Brain microvascular endothelial cell (primary cell): Measurements from ENCODE around the gene HOXB6.

ENCODE experiments used
- DNase-seq: peaks from one replicate; pipeline ENCODE4 v3.0.0-alpha.2; 2020
- H3K27ac ChIP-seq: fragments of 250-450 bp; sonication (Bioruptor Pico); 2 replicates; pipeline ENCODE4 v1.5.1; 2020; ENCODE audit warnings: mild to moderate bottlenecking, moderate library complexity
- H3K27me3 ChIP-seq: fragments of 250-450 bp; sonication (Bioruptor Pico); replicated peaks from 2 replicates; pipeline ENCODE4 v1.5.1; 2020; ENCODE audit warnings: mild to moderate bottlenecking
- H3K36me3 ChIP-seq: fragments of 250-450 bp; sonication (Bioruptor Pico); replicated peaks from 2 replicates; pipeline ENCODE4 v1.5.1; 2020; ENCODE audit warnings: mild to moderate bottlenecking
- H3K4me3 ChIP-seq: 2 replicates; pipeline ENCODE4 v1.5.1; 2011; ENCODE audit warnings: low read depth, mild to moderate bottlenecking, control low read depth, low read length, moderate library complexity
- CTCF ChIP-seq: IDR thresholded peaks from 2 replicates; pipeline ENCODE4 v1.5.1; 2011; ENCODE audit warnings: low read depth, mild to moderate bottlenecking, moderate library complexity, low read length, control low read depth, inconsistent platforms; ENCODE audit errors: missing control alignments
- in situ Hi-C: cut with HindIII; loops from 2 replicates; pipeline ENCODE4 v1.10.0; 2017; ENCODE audit warnings: low sequenced_read_pairs, low pct_ligation_motif_present

Gene HOXB6

GRCh38 chr17:48624544-48625494 lies 20.0 kb upstream of the HOXB6 start:
- no peak overlapping the region for H3K27ac ChIP-seq
- no peaks in the 10 kb centered on the region for H3K36me3 ChIP-seq
- no peak for DNase-seq
- no peak overlapping the region for H3K4me3 ChIP-seq
- peaks cover 98% of the 10 kb centered on the region for H3K27me3 ChIP-seq
- in situ Hi-C loops = no loop called here
- TF ChIP-seq CTCF = no peak

DNA sequence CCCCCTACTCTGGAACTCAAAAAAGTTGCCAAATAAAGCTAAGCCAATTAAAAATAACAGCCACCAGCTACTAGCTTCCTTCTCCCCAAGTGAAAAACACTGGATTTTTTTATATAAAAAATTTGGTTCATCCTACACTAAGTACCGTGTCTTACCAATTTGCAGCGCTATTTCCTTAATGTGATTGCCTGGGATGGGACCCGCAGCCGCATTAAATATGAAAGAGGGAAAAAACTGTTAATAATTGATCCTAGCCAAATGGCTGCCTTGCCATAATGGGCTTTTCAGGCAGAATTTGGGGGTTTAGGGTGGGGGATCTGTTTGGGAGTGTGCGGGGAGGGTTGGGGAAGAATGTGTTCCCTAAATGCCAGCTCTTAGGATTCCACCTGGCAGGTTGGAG lies 19.3 kb upstream of the HOXB6 start:
- no peak overlapping the region for H3K4me3 ChIP-seq
- in situ Hi-C loops = no loop called here
- no peak for DNase-seq
- no peak for TF ChIP-seq CTCF
- peaks cover 98% of the 10 kb centered on the region for H3K27me3 ChIP-seq
- H3K36me3 ChIP-seq = no peaks in the 10 kb centered on the region
- no peak overlapping the region for H3K27ac ChIP-seq

DNA sequence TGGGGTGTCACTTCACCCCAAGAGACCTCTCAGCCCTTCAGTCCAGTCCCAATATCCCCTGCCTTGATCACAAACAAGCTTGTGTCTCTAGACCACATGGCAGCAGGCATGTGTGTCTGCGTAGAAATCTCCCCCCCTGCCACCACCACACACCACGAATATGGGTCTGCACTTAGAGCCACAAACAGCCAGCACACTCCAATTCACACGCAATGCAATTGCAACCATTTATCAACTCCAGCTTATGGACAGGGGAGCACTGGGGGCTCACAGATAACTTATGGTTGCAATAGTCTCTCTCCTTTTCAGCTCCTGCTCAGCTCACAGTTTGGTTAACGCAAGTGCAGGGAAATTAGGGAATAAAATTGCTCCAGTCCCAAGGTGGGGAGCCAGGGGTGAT lies 18.8 kb upstream of the HOXB6 start:
- H3K27me3 ChIP-seq = peaks cover 97% of the 10 kb centered on the region
- no peaks in the 10 kb centered on the region for H3K36me3 ChIP-seq
- H3K27ac ChIP-seq = no peak overlapping the region

DNA sequence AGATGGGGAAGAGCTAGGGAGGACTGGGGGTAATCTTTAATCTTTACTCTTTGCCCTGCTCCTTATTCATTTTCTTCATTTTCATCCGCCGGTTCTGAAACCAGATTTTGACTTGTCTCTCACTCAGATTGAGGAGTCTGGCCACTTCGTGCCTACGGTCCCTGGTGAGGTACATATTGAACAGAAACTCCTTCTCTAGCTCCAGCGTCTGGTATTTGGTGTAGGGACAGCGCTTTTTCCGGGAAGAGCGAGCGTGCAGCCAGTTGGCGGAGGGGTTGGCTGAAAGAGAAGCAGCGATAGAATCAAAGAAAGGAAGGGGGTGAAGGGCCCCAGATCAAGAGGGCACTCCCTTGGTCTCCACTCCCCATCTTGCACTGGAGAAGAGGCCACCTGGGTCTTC lies 18.1 kb upstream of the HOXB6 start:
- no peak overlapping the region for H3K27ac ChIP-seq
- in situ Hi-C loops = no loop called here
- peaks cover 96% of the 10 kb centered on the region for H3K27me3 ChIP-seq
- no peaks in the 10 kb centered on the region for H3K36me3 ChIP-seq
- no peak for TF ChIP-seq CTCF
- DNase-seq = no peak
- no peak overlapping the region for H3K4me3 ChIP-seq

More for the DNA sequence above, 18.8 kb upstream of the HOXB6 start:
- no peak overlapping the region for H3K4me3 ChIP-seq
- TF ChIP-seq CTCF = no peak
- DNase-seq = no peak
- in situ Hi-C loops = no loop called here

DNA sequence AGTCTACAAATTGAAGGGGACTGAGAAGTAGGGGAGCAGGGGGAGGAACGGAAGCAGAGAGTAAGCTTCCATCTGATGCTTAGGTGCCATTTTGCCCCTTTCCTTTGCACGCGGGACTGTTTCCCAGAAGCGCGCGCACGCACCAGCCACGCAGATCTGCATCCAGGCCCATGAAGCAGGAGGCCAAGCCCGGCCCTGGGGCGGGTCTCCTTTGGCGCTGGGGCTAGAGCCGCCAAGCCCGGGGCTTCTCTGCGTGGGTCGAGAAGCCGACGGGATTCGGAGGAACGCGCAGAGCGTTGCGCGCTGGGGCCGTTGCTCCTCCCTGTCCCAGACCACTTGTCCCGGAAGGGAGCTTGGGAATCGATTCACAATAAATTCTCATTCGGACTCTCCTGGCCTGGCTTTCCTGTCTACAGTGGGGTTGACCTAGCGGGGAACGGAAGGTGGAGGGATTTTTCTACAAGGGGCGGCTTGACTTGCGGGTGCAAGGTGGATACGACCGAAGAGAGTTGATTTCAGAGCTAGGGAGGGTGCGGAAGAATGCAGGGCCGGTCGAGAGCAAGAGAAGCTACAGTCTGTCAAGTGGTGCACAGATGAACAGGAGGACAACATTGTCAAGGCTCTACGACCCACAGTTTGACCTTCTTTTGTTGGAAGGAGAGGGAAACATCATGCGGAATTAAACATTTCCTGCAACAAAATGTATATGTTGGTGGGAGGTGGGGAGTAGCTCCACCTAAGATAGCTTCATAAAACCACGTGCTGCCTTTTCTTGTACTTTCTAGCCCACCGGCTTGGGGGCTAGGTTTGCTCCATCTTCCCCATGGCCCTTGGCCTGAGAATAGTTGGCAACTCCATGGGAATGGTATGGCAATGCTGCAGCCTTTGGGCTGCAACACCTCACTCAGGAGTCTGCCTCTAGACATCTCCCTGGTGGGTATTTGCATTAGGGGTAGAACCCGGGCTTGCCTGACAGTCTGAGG lies 16.9 kb upstream of the HOXB6 start:
- TF ChIP-seq CTCF = no peak
- Histone ChIP-seq H3K4me3 (no peak overlapping the region), H3K36me3 (no peaks in the 10 kb centered on the region), H3K27me3 (peaks cover 95% of the 10 kb centered on the region), H3K27ac (no peak overlapping the region)
- in situ Hi-C loops = no loop called here
- no peak for DNase-seq
